ENCODE measurements around the gene SCAANT1. TPM values are rescaled to one million over a fixed set of nuclear protein-coding genes. Genes with fewer than 3 reads are reported as not detected.

SCAANT1 gene
- polyA plus RNA-seq, 3 donors: not detected

DNA sequence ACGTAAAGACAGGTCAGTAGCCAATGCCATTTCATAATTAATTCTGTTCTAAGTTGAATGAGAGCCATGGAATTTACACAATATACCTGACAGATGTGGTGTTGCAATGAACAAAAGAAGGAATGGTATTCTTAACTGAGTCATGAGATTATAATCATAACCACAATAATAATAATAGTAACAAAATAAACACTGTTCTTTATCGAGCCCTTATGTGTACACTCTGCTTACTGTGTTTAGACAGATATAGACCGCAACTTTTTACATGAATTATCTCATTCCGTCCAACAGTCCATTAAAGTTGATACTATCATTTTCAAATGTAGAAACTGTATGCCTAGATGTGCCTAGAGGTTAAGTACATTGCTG, 28.2 kb upstream of the SCAANT1 start:
- Histone ChIP-seq H3K79me2 (ENCODE audit: insufficient read depth, low read length) (peaks cover 97% of the 10 kb centered on the region), H3K4me1 (ENCODE audit: control insufficient read depth in 1 of 2, insufficient read depth in 2 of 2, low read length in 2 of 2) (peaks cover 44 to 50% of the 10 kb centered on the region in 2 donors)
- H3K27ac Mint-ChIP-seq: peak overlapping the region in 1 of 7 donors; percentile 37

DNA sequence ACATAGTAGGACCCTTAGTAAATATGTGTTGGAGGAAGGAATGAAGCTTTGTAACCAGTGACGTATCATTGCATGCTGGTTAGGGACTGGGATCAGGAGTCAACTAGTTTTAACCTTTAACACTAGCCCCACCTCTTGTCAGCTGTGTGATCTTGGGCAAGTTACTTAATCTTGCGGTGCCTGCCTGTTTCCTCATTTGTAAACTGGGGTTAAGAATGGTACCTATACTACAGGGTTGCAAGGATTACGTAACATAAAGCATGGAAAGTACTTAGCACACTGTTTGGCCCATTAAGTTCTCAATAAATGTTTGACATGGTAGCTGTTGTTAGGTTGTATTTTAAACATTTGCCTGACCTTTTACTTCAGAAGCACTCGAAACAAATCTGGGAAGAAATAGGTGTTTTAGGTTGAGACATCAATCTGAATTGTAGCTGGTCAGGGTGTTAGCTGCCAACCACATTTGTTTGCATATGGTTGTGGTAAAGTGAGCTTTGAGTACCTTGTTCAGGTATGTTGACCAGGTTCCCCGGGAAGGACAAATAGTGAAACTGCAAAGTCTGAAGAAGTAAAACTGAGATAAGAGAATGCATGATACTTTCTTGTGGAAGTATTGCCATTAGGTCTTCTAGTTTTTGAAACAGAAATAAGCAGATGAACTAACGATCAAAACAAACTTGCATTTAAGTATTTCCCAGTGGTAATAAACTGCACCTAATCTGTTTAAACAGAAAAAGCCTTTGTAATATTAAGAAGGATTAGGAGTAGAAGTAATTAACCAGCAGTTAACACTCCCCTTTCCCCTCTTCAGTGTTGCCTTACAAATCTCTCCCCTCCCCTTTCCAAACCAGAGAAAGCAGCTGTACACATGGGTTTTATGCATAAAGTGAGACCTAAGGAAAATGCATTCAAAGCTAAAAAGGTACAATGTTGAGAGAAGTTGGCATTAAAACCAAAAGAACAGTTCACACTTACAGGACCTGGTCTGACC, 25.8 kb upstream of the SCAANT1 start:
- H3K27ac ChIP-seq (ENCODE audit: low read depth in 1 of 2, low read length in 2 of 2): peak overlapping the region in 1 of 2 donors; percentile 67
- no peaks in the 10 kb centered on the region for H3K27me3 ChIP-seq (ENCODE audit: control insufficient read depth in 2 of 2, insufficient read depth in 2 of 2, low read length in 2 of 2)
- H3K4me1 ChIP-seq (ENCODE audit: control insufficient read depth in 1 of 2, insufficient read depth in 2 of 2, low read length in 2 of 2): peaks cover 68 to 74% of the 10 kb centered on the region in 2 donors
- Mint-ChIP-seq H3K4me3 (peak overlapping the region in 1 of 2 donors; percentile 57), H3K9me3 (no peaks in the 10 kb centered on the region), H3K4me1 (peaks cover 72% of the 10 kb centered on the region), H3K27me3 (ENCODE audit: low read depth in 3 of 3) (no peaks in the 10 kb centered on the region), H3K27ac (peak overlapping the region; percentile 59 to 89 (median 83)), H3K36me3 (peaks cover 9 to 19% of the 10 kb centered on the region in 2 donors)
- H3K4me3 ChIP-seq (replicated peaks in 1 of 3; ENCODE audit: low read depth in 2 of 3, low read length in 3 of 3): peak overlapping the region in 1 of 3 experiments; percentile 8
- intact Hi-C loops (cut with micrococcal nuclease): no loop called here
- peak overlapping the region; percentile 24 for H3K4me2 ChIP-seq (replicated peaks; ENCODE audit: extremely low read depth, low read length, poor library complexity, severe bottlenecking)
- peak; percentile 77 to 88 (median 88) for DNase-seq
- peaks cover 62% of the 10 kb centered on the region for H4K20me1 ChIP-seq (ENCODE audit: insufficient read depth, low read length)
- no peak overlapping the region for H2AFZ ChIP-seq (ENCODE audit: insufficient read depth, low read depth, low read length, poor library complexity, severe bottlenecking)
- TF ChIP-seq, protein P1, sequence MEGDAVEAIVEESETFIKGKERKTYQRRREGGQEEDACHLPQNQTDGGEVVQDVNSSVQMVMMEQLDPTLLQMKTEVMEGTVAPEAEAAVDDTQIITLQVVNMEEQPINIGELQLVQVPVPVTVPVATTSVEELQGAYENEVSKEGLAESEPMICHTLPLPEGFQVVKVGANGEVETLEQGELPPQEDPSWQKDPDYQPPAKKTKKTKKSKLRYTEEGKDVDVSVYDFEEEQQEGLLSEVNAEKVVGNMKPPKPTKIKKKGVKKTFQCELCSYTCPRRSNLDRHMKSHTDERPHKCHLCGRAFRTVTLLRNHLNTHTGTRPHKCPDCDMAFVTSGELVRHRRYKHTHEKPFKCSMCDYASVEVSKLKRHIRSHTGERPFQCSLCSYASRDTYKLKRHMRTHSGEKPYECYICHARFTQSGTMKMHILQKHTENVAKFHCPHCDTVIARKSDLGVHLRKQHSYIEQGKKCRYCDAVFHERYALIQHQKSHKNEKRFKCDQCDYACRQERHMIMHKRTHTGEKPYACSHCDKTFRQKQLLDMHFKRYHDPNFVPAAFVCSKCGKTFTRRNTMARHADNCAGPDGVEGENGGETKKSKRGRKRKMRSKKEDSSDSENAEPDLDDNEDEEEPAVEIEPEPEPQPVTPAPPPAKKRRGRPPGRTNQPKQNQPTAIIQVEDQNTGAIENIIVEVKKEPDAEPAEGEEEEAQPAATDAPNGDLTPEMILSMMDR (IDR thresholded peaks at IDR 0.05): no peak
- no peak overlapping the region for H3K9ac ChIP-seq (ENCODE audit: insufficient read depth, low read length, poor library complexity, severe bottlenecking)
- 50% methylated on average over 3 of the region's 6 CpGs for WGBS (ENCODE audit: insufficient coverage)
- H3K9me3 ChIP-seq (replicated peaks in 1 of 2; ENCODE audit: control insufficient read depth in 1 of 2, insufficient read depth in 1 of 2, low read length in 2 of 2): no peaks in the 10 kb centered on the region
- H3K36me3 ChIP-seq (replicated peaks in 1 of 2; ENCODE audit: control insufficient read depth in 1 of 2, insufficient read depth in 2 of 2, low read length in 2 of 2): peaks cover 0 to 7% of the 10 kb centered on the region in 2 donors
- peaks cover 79% of the 10 kb centered on the region for H3K79me2 ChIP-seq (ENCODE audit: insufficient read depth, low read length)

More for the DNA sequence above, 28.2 kb upstream of the SCAANT1 start:
- no peak for DNase-seq
- H3K36me3 Mint-ChIP-seq: peaks cover 20 to 35% of the 10 kb centered on the region in 2 donors
- Histone ChIP-seq H3K9ac (ENCODE audit: insufficient read depth, low read length, poor library complexity, severe bottlenecking) (no peak overlapping the region), H3K27me3 (ENCODE audit: control insufficient read depth in 2 of 2, insufficient read depth in 2 of 2, low read length in 2 of 2) (no peaks in the 10 kb centered on the region), H4K20me1 (ENCODE audit: insufficient read depth, low read length) (peaks cover 77% of the 10 kb centered on the region), H3K4me2 (replicated peaks; ENCODE audit: extremely low read depth, low read length, poor library complexity, severe bottlenecking) (no peak overlapping the region), H3K4me3 (replicated peaks in 1 of 3; ENCODE audit: low read depth in 2 of 3, low read length in 3 of 3) (no peak overlapping the region), H3K27ac (ENCODE audit: low read depth in 1 of 2, low read length in 2 of 2) (no peak overlapping the region), H3K9me3 (replicated peaks in 1 of 2; ENCODE audit: control insufficient read depth in 1 of 2, insufficient read depth in 1 of 2, low read length in 2 of 2) (no peaks in the 10 kb centered on the region), H3K36me3 (replicated peaks in 1 of 2; ENCODE audit: control insufficient read depth in 1 of 2, insufficient read depth in 2 of 2, low read length in 2 of 2) (peaks cover 0 to 23% of the 10 kb centered on the region in 2 donors), H2AFZ (ENCODE audit: insufficient read depth, low read depth, low read length, poor library complexity, severe bottlenecking) (no peak overlapping the region)
- peaks cover 54% of the 10 kb centered on the region for H3K4me1 Mint-ChIP-seq
- intact Hi-C loops (cut with micrococcal nuclease): no loop called here
- H3K9me3 Mint-ChIP-seq: no peaks in the 10 kb centered on the region
- H3K4me3 Mint-ChIP-seq: no peak overlapping the region
- H3K27me3 Mint-ChIP-seq (ENCODE audit: low read depth in 3 of 3): no peaks in the 10 kb centered on the region
- TF ChIP-seq, protein P1 (IDR thresholded peaks at IDR 0.05): no peak
- no CpG with 5 or more reads among the region's 4 CpGs for WGBS (ENCODE audit: insufficient coverage)
